K562 (cell line): ENCODE data around the gene NR6A1. TPM values are rescaled to one million over a fixed set of nuclear protein-coding genes. Genes with fewer than 3 reads are reported as not detected.

ENCODE experiments used
- ATAC-seq: fragments of 200-7000 bp; cut with Tn5 transposase; 3 replicates; pipeline ENCODE4 v1.9.1; 2020; ENCODE audit warnings: moderate library complexity
- BruUV-seq: library from RNA; stranded (reverse); fragments of 400-500 nt; replicated peaks from 2 replicates; lab custom pipeline; 2021; lab: Mats Ljungman, UMichigan
- CTCF ChIA-PET: fragments of 300-600 bp; formaldehyde crosslinking; extraction: SDS; loops from one replicate; lab custom pipeline; 2021; ENCODE audit warnings: low intra/inter-chr PET ratio; lab: Yijun Ruan, JAX
- POLR2A ChIA-PET: fragments of 300-600, 350-650 bp; sonication (Branson Sonifier 250); formaldehyde crosslinking; extraction: SDS; loops from one replicate; lab custom pipeline; 2021; ENCODE audit warnings: antibody characterized with exemption, inconsistent platforms; lab: Yijun Ruan, JAX
- DNase-seq, 4 experiments: peaks; one replicate each; pipeline versions ENCODE4 v3.0.0 to v3.0.0-alpha.2; 2011 to 2018; ENCODE audit warnings: low spot score in 3 of 4, mixed read lengths in 3 of 4; ENCODE audit errors: extremely low read depth in 1 of 4
- FAIRE-seq: peaks from 2 replicates; lab custom pipeline; 2011; peaks lifted over from hg19 to GRCh38; lab: Jason Lieb, UNC
- H2AFZ ChIP-seq: 2 replicates; pipeline ENCODE4 v1.6.0; 2011; ENCODE audit warnings: low read depth, low read length, control low read depth, inconsistent platforms
- H3K27ac ChIP-seq: fragments of 200-600 bp; 3 replicates; pipeline ENCODE4 v1.8.0; 2011; ENCODE audit warnings: low read depth, mild to moderate bottlenecking, control low read depth, inconsistent platforms, low read length, moderate library complexity, mixed read lengths; ENCODE audit errors: extremely low read depth
- H3K27me3 ChIP-seq, 2 experiments: fragments of 300-600 bp in 1 of 2; 2 replicates in 1 of 2; 3 replicates in 1 of 2; pipeline versions ENCODE4 v1.6.0 to v1.8.0; 2011; ENCODE audit warnings: inconsistent platforms in 2 of 2, low read length in 2 of 2, mild to moderate bottlenecking in 1 of 2, mixed read lengths in 1 of 2, moderate library complexity in 1 of 2; ENCODE audit not compliant: control insufficient read depth in 2 of 2, insufficient read depth in 2 of 2
- H3K36me3 ChIP-seq: fragments of 300-600 bp; 3 replicates; pipeline ENCODE4 v1.8.0; 2011; ENCODE audit warnings: mild to moderate bottlenecking, low read length, inconsistent platforms; ENCODE audit not compliant: control insufficient read depth, insufficient read depth
- H3K4me1 ChIP-seq, 2 experiments: fragments of 200-600 bp in 1 of 2; replicated peaks in 1 of 2; 2 replicates in 1 of 2; 3 replicates in 1 of 2; pipeline versions ENCODE4 v1.5.1 to v1.8.0; 2011; ENCODE audit warnings: inconsistent platforms in 2 of 2, low read length in 2 of 2, mild to moderate bottlenecking in 1 of 2, mixed read lengths in 1 of 2, moderate library complexity in 1 of 2; ENCODE audit not compliant: control insufficient read depth in 2 of 2, insufficient read depth in 2 of 2
- H3K4me2 ChIP-seq: 2 replicates; pipeline ENCODE4 v1.6.1; 2011; ENCODE audit warnings: low read length, control low read depth, inconsistent platforms, mixed read lengths; ENCODE audit not compliant: insufficient read depth
- H3K4me3 ChIP-seq: fragments of 200-600 bp; sonication (generic), shearing (Covaris generic); 2 replicates; pipeline ENCODE4 v1.5.1; 2016; ENCODE audit warnings: control low read depth, inconsistent platforms
- H3K79me2 ChIP-seq: fragments of 200-600 bp; 3 replicates; pipeline ENCODE4 v1.8.0; 2011; ENCODE audit warnings: low read length, inconsistent platforms; ENCODE audit not compliant: control insufficient read depth, insufficient read depth
- H3K9ac ChIP-seq, 2 experiments: 2 replicates each; pipeline versions ENCODE4 v1.6.0 to v1.6.1; 2011; ENCODE audit warnings: low read depth in 2 of 2, low read length in 2 of 2, control low read depth in 1 of 2, inconsistent platforms in 1 of 2, mild to moderate bottlenecking in 1 of 2, mixed read lengths in 1 of 2; ENCODE audit not compliant: insufficient read depth in 1 of 2
- H3K9me1 ChIP-seq: one replicate; pipeline ENCODE4 v1.6.0; 2011; ENCODE audit warnings: inconsistent platforms, mild to moderate bottlenecking, low read length, moderate library complexity; ENCODE audit not compliant: control insufficient read depth, insufficient read depth
- H3K9me3 ChIP-seq: replicated peaks from 2 replicates; pipeline ENCODE4 v1.5.1; 2011; ENCODE audit warnings: low read depth, low read length, inconsistent platforms; ENCODE audit not compliant: control insufficient read depth, insufficient read depth
- H4K20me1 ChIP-seq: replicated peaks from 2 replicates; pipeline ENCODE4 v1.6.1; 2011; ENCODE audit warnings: low read length, inconsistent platforms, mixed read lengths; ENCODE audit not compliant: control insufficient read depth, insufficient read depth
- CXXC5 ChIP-seq: fragments of 250-450 bp; sonication (Bioruptor Pico); IDR thresholded peaks from 2 replicates; pipeline ENCODE4 v1.8.0; 2022; ENCODE audit warnings: inconsistent platforms, mild to moderate bottlenecking, moderate library complexity
- E2F6 ChIP-seq, 2 experiments: IDR thresholded peaks; 2 replicates each; pipeline ENCODE4 v1.6.1; 2011; ENCODE audit warnings: borderline replicate concordance in 1 of 2, control low read depth in 1 of 2, low read depth in 1 of 2, low read length in 1 of 2, mild to moderate bottlenecking in 1 of 2, mixed read lengths in 1 of 2, moderate library complexity in 1 of 2; ENCODE audit not compliant: insufficient read depth in 1 of 2, insufficient read length in 1 of 2, poor library complexity in 1 of 2, severe bottlenecking in 1 of 2; ENCODE audit errors: extremely low read depth in 1 of 2
- ETV1 ChIP-seq: fragments of 450-650 bp; conservative IDR thresholded peaks from 2 replicates; pipeline ENCODE4 v1.6.1; 2016; ENCODE audit warnings: missing genetic modification characterization, control low read depth, low read depth, missing compliant biosample characterization
- FOXA3 ChIP-seq, 2 experiments: fragments of 450-650 bp in 1 of 2; sonication (generic) in 1 of 2; formaldehyde crosslinking; IDR thresholded peaks in 1 of 2; conservative IDR thresholded peaks in 1 of 2; 2 replicates each; pipeline versions ENCODE4 v1.4.0 to v1.8.0; 2020 to 2022; ENCODE audit warnings: mild to moderate bottlenecking in 2 of 2, missing genetic modification reagents in 1 of 2
- GABPB2 ChIP-seq: fragments of 250-450 bp; sonication (Bioruptor Pico); conservative IDR thresholded peaks from 2 replicates; pipeline ENCODE4 v1.5.1; 2021; ENCODE audit warnings: mild to moderate bottlenecking
- KHSRP ChIP-seq: fragments of 450-650 bp; IDR thresholded peaks from 2 replicates; pipeline ENCODE4 v1.6.1; 2017
- MIER1 ChIP-seq: fragments of 450-650 bp; IDR thresholded peaks from 2 replicates; pipeline ENCODE4 v1.6.1; 2016; ENCODE audit warnings: antibody characterized with exemption, mild to moderate bottlenecking, low read depth
- MYC ChIP-seq, 2 experiments: fragments of 250-450 bp in 1 of 2; sonication (Bioruptor Pico) in 1 of 2; IDR thresholded peaks; 2 replicates each; pipeline versions ENCODE4 v1.5.1 to v1.6.1; 2012 to 2021; ENCODE audit warnings: low read depth in 2 of 2, borderline replicate concordance in 1 of 2, improper control_type of control experiment in 1 of 2, low read length in 1 of 2, mild to moderate bottlenecking in 1 of 2, moderate library complexity in 1 of 2
- NCOA6 ChIP-seq: fragments of 450-650 bp; IDR thresholded peaks from 2 replicates; pipeline ENCODE4 v1.6.1; 2017; ENCODE audit warnings: mild to moderate bottlenecking
- SIN3A ChIP-seq, 2 experiments: fragments of 150-350 bp in 1 of 2; IDR thresholded peaks; 2 replicates each; pipeline ENCODE4 v1.6.1; 2011 to 2016; ENCODE audit warnings: borderline replicate concordance in 2 of 2, low read depth in 2 of 2, low read length in 2 of 2, mild to moderate bottlenecking in 2 of 2, moderate library complexity in 2 of 2; ENCODE audit not compliant: control insufficient read depth in 1 of 2
- TRIM24 ChIP-seq, 2 experiments: fragments of 450-650 bp; IDR thresholded peaks; 2 replicates each; pipeline ENCODE4 v1.6.1; 2016
- ZNF592 ChIP-seq: fragments of 450-650 bp; IDR thresholded peaks from 2 replicates; pipeline ENCODE4 v1.6.1; 2017; ENCODE audit warnings: antibody characterized with exemption, mild to moderate bottlenecking
- ZNF717 ChIP-seq: fragments of 250-450 bp; sonication (Bioruptor Pico); IDR thresholded peaks from 2 replicates; pipeline ENCODE4 v1.5.0; 2021
- WGBS: fragments of 100-300 bp; shearing (Covaris generic); methylation state at CpG from one replicate; pipeline ENCODE4 v1.1.6; 2016; ENCODE audit warnings: low coverage, mixed read lengths; ENCODE audit not compliant: insufficient coverage; ENCODE audit errors: missing lambda C conversion rate; 5-methylcytosine and 5-hydroxymethylcytosine counted together
- in situ Hi-C: fragments of 300-500 bp; cut with MboI; formaldehyde crosslinking; loops from 4 replicates; pipeline ENCODE4 v1.15.0; 2018; ENCODE audit warnings: inconsistent platforms, mixed read lengths
- intact Hi-C: fragments of 100-400 bp; cut with micrococcal nuclease; formaldehyde crosslinking; loops from 2 replicates; pipeline ENCODE4 v1.14.2; 2022
- polyA plus RNA-seq, 8 experiments: library from polyadenylated mRNA; depleted of rRNA in 4 of 8; stranded (reverse) in 5 of 8; unstranded in 3 of 8; fragments of >200 nt; fragmentation: Nextera tagmentation in 2 of 8; fragmentation: Illumina TruSeq in 1 of 8; extraction: Ambion mirVana in 2 of 8; extraction: Trizol in 1 of 8; gene quantifications; 2 replicates each; pipeline versions ENCODE4 v1.2.1 to v1.2.3, GENCODE V29; 2011 to 2014; ENCODE audit warnings: inconsistent platforms in 1 of 8, missing spikeins in 1 of 8
- total RNA-seq, 7 experiments: library from RNA; depleted of rRNA in 6 of 7; stranded (reverse); fragments of >200 nt in 6 of 7; fragmentation: Illumina TruSeq in 2 of 7; extraction: Trizol in 2 of 7; gene quantifications; 2 replicates each; pipeline versions ENCODE4 v1.2.1 to v1.2.3, GENCODE V29; 2011 to 2021; ENCODE audit warnings: low replicate concordance in 1 of 7

NR6A1 gene
- total and polyA plus RNA-seq, 9 of the 15 experiments (the other 6 are each of a cell fraction or from before 2014, with no cell fraction given) = 9.7 to 55.4 (median 28.3) TPM

DNA sequence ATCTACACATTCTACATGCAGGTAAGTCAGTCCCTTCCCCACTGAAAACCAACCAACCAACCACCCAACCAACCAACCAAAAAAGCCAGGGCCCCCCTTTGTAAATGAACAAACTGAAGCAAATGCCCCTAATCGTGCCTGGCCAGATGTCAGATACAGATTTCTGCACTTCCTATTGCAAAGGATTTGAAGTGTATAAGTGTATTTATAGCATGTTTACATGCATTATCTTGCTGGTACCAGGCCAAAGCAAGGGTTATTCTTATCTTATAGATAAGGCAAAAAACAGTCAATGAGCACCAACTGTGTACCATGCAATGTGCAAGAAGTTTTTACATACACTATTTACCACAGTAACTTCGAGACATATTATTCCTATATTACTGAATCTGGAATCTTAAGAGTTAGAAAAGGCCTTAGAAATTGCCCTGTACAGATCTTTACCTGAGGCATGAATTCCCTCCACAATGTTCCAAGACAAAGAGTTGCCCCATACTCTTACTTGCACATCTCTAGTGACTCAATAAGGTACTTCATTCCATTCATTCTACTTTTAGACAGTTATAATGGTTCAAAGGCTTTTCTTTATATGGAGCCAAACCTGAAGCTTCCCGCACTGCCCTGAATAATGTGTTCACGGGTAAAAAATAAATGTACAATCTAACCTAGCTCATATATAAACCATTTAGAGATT lies 212.2 kb downstream of the NR6A1 start (continued):
- no peak for TF ChIP-seq GABPB2 (CRISPR knock-in tag)
- peak; percentile 25; the same call in 1 of the 2 replicates for TF ChIP-seq CXXC5 (CRISPR knock-in tag)
- no peak for TF ChIP-seq SIN3A (IDR thresholded peaks at IDR 0.05; ENCODE audit: borderline replicate concordance in 2 of 2, control insufficient read depth in 1 of 2, low read depth in 2 of 2, low read length in 2 of 2)
- TF ChIP-seq KHSRP = peak; percentile 44; the same call in 1 of the 2 replicates
- TF ChIP-seq MYC (IDR thresholded peaks at IDR 0.05; ENCODE audit: low read depth, low read length) = 0 out of 2 replicates have a peak, but pooled peaks have one; percentile 22
- TF ChIP-seq MYC (CRISPR knock-in tag; IDR thresholded peaks at IDR 0.05; ENCODE audit: borderline replicate concordance, low read depth) = no peak
- TF ChIP-seq ETV1 (tag) = peak; percentile 17; the same call in 1 of the 2 replicates
- no peak for TF ChIP-seq NCOA6
- peak in 1 of 2 experiments; percentile 91; a peak in 2 of 4 replicates for TF ChIP-seq FOXA3 (CRISPR knock-in tag; conservative IDR thresholded peaks at IDR 0.05 in 1 of 2, IDR thresholded peaks at IDR 0.05 in 1 of 2)
- no peak for TF ChIP-seq MIER1
- peak; percentile 46 to 54; a peak in 3 of 4 replicates for TF ChIP-seq TRIM24 (IDR thresholded peaks at IDR 0.05)

DNA sequence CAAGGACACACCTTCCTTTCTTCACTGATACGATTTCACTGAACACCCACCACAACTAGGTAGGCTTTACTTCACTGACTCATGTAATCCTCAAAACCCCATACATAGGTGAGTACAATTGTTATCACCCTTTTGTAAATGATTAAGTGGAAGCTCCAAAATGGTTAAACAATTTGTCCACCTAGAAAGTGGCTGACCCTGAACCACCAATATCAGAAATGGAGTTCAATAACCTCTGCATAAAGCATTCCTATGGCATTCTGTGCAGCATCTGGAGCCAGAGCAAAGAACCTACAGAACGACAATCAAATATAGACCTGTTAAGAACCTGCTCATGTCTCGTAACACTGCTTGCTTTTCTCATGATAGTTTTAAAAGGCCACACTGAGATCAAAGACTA lies 213.2 kb downstream of the NR6A1 start:
- no peaks in the 10 kb centered on the region for H3K9me3 ChIP-seq
- in situ Hi-C loops = no loop called here
- TF ChIP-seq E2F6 (IDR thresholded peaks at IDR 0.05; ENCODE audit: borderline replicate concordance in 1 of 2, extremely low read depth in 1 of 2, insufficient read depth in 1 of 2, insufficient read length in 1 of 2, low read depth in 1 of 2, low read length in 1 of 2, poor library complexity in 1 of 2, severe bottlenecking in 1 of 2) (no peak), ZNF717 (CRISPR knock-in tag) (no peak), ZNF592 (no peak)

More for the DNA sequence above, 213.2 kb downstream of the NR6A1 start:
- Histone ChIP-seq H3K4me1 (peaks cover 5 to 20% of the 10 kb centered on the region in 2 experiments), H3K27ac (no peak overlapping the region), H3K9ac (no peak overlapping the region), H3K9me1 (no peaks in the 10 kb centered on the region), H3K36me3 (peaks cover 15% of the 10 kb centered on the region; the same call in 2 of the 3 replicates), H3K79me2 (no peaks in the 10 kb centered on the region), H2AFZ (no peak overlapping the region), H3K4me3 (no peak overlapping the region), H3K4me2 (no peak overlapping the region), H4K20me1 (peaks cover 6% of the 10 kb centered on the region; the same call in 1 of the 2 replicates), H3K27me3 (no peaks in the 10 kb centered on the region)
- ChIA-PET CTCF (no interaction called here), POLR2A (interaction anchor here (0.6 kb wide), 1 partner anchor 328 kb away, joined by 3 read pairs; no protein-coding TSS in a partner anchor)
- DNase-seq (no peak), FAIRE-seq (no peak), ATAC-seq (no peak)
- BruUV-seq = no TSS peak
- intact Hi-C loops = loop anchor here (5.0 kb wide), 1 partner anchor 39 kb away; no protein-coding TSS in a partner anchor
- WGBS = 86% methylated on average over 3 of the region's 3 CpGs
